Thyroid gland (tissue), 4 donors: ENCODE measurements around the gene FGF7.

Experiments used
- POLR2A ChIP-seq, 2 donors: fragments of 450-650 bp; IDR thresholded peaks; one replicate each; pipeline ENCODE4 v1.6.1; 2017; ENCODE audit warnings: antibody characterized with exemption in 2 of 2, mild to moderate bottlenecking in 2 of 2, moderate library complexity in 1 of 2
- TF ChIP-seq, protein P1 (sequence below), 6 experiments: fragments of 200-600 bp in 3 of 6; fragments of 450-650 bp in 3 of 6; sonication (generic) in 3 of 6; IDR thresholded peaks; one replicate each; pipeline ENCODE4 v1.5.1; 2016 to 2019; ENCODE audit warnings: antibody characterized with exemption in 6 of 6, mild to moderate bottlenecking in 2 of 6, inconsistent platforms in 1 of 6, moderate library complexity in 1 of 6

DNA sequence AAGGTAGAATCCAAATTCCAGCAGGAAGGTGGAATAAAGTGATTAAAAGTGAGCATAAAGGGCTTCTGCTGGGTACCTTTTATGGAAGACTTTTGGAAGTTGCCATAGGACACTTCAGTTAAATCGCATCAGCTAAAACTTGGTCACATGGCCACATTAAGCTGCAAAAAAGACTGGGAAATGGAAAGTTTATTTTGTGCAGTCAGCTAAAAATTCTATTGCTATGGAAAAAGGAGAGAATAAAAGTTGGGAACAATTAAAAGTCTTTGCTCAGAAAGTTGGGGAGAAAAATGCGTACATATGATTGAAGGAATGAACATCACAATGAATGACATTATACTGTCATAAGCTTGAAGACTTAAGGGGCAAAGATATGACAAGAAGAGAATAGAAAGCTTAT is 49.3 kb downstream of the FGF7 start:
- TF ChIP-seq, protein P1, sequence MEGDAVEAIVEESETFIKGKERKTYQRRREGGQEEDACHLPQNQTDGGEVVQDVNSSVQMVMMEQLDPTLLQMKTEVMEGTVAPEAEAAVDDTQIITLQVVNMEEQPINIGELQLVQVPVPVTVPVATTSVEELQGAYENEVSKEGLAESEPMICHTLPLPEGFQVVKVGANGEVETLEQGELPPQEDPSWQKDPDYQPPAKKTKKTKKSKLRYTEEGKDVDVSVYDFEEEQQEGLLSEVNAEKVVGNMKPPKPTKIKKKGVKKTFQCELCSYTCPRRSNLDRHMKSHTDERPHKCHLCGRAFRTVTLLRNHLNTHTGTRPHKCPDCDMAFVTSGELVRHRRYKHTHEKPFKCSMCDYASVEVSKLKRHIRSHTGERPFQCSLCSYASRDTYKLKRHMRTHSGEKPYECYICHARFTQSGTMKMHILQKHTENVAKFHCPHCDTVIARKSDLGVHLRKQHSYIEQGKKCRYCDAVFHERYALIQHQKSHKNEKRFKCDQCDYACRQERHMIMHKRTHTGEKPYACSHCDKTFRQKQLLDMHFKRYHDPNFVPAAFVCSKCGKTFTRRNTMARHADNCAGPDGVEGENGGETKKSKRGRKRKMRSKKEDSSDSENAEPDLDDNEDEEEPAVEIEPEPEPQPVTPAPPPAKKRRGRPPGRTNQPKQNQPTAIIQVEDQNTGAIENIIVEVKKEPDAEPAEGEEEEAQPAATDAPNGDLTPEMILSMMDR (IDR thresholded peaks at IDR 0.05), result no peak
- TF ChIP-seq POLR2A (IDR thresholded peaks at IDR 0.05), result no peak
